GM10266 (cell line): ENCODE measurements around the gene BBS1.
A peak's percentile ranks its signal among the peaks of the same experiment; 100 is the strongest.

Source experiments
- DNase-seq: peaks from one replicate; pipeline ENCODE4 v3.0.0; 2012; ENCODE audit errors: extremely low spot score
- CTCF ChIP-seq: IDR thresholded peaks from 2 replicates; pipeline ENCODE4 v1.5.1; 2012; ENCODE audit warnings: mild to moderate bottlenecking, low read depth; ENCODE audit not compliant: control insufficient read depth, insufficient read depth; ENCODE audit errors: missing control alignments

The BBS1 gene

GRCh38 chr11:66557733-66558326, 47.4 kb downstream of the BBS1 start:
- no peak for TF ChIP-seq CTCF

GRCh38 chr11:66559142-66559865, 48.9 kb downstream of the BBS1 start:
- peak; percentile 45 for DNase-seq
- no peak for TF ChIP-seq CTCF

More at GRCh38 chr11:66557733-66558326, 47.4 kb downstream of the BBS1 start:
- no peak for DNase-seq

GRCh38 chr11:66559866-66560676, 49.6 kb downstream of the BBS1 start:
- no peak for DNase-seq
- TF ChIP-seq CTCF = no peak

- TF ChIP-seq CTCF = no peak
- DNase-seq = no peak
These were observed 50.9 kb downstream of the BBS1 start for GRCh38 chr11:66561178-66561974.

GRCh38 chr11:66561975-66562248, 51.5 kb downstream of the BBS1 start:
- TF ChIP-seq CTCF = no peak
- DNase-seq = no peak

- DNase-seq = no peak
- TF ChIP-seq CTCF = no peak
These were observed 51.8 kb downstream of the BBS1 start for GRCh38 chr11:66562275-66562674.
